Vagina (tissue), 2 donors: ENCODE results near the gene NAPB.

ENCODE experiments used
- CTCF ChIP-seq, 3 experiments: fragments of 450-650 bp in 2 of 3; fragments of 200-600 bp in 1 of 3; sonication (generic) in 1 of 3; IDR thresholded peaks; one replicate each; pipeline ENCODE4 v1.5.1; 2017 to 2019; ENCODE audit warnings: antibody characterized with exemption in 3 of 3, mild to moderate bottlenecking in 2 of 3, moderate library complexity in 2 of 3
- POLR2A ChIP-seq, 2 donors: fragments of 450-650 bp; IDR thresholded peaks; one replicate each; pipeline ENCODE4 v1.6.1; 2017; ENCODE audit warnings: antibody characterized with exemption in 2 of 2, mild to moderate bottlenecking in 2 of 2, moderate library complexity in 2 of 2

DNA sequence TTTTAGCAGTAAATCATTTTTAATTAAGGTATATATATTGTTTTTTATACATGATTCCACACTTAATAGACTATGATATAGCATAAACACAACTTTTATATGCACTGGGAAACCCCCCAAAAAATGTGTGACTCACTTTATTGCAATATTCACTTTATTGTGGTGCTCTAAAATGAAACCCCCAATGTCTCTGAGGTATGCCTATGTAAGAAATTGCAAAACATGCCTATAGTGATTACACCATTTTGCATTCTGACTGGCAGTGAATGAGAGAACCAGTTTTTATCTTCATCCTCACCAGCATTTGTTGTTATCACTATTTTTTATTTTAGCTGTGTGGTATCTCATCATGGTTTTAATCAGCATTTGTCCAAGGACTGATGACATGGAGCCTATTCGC, 39.9 kb upstream of the NAPB start:
- no peak for TF ChIP-seq POLR2A (IDR thresholded peaks at IDR 0.05)
- no peak for TF ChIP-seq CTCF (IDR thresholded peaks at IDR 0.05)
